GM12891 (cell line): ENCODE results near the gene COL4A2.

Source experiments
- PAX5 ChIP-seq: IDR thresholded peaks from 2 replicates; pipeline ENCODE4 v1.6.1; 2011; ENCODE audit warnings: low read length, moderate library complexity, mild to moderate bottlenecking; ENCODE audit not compliant: insufficient read depth, severe bottlenecking
- POLR2A ChIP-seq: IDR thresholded peaks from 2 replicates; pipeline ENCODE4 v1.6.1; 2011; ENCODE audit warnings: low read depth, low read length, control low read depth
- POLR2AphosphoS5 ChIP-seq: IDR thresholded peaks from 2 replicates; pipeline ENCODE4 v1.6.1; 2011; ENCODE audit warnings: low read depth, low read length, control low read depth
- POU2F2 ChIP-seq: IDR thresholded peaks from 2 replicates; pipeline ENCODE4 v1.6.1; 2011; ENCODE audit warnings: low read depth, mild to moderate bottlenecking, control low read depth, low read length, moderate library complexity
- SPI1 ChIP-seq: IDR thresholded peaks from 2 replicates; pipeline ENCODE4 v1.6.1; 2011; ENCODE audit warnings: low read depth, low read length, control low read depth
- TAF1 ChIP-seq: IDR thresholded peaks from 2 replicates; pipeline ENCODE4 v1.6.1; 2011; ENCODE audit warnings: low read depth, low read length, control low read depth

DNA sequence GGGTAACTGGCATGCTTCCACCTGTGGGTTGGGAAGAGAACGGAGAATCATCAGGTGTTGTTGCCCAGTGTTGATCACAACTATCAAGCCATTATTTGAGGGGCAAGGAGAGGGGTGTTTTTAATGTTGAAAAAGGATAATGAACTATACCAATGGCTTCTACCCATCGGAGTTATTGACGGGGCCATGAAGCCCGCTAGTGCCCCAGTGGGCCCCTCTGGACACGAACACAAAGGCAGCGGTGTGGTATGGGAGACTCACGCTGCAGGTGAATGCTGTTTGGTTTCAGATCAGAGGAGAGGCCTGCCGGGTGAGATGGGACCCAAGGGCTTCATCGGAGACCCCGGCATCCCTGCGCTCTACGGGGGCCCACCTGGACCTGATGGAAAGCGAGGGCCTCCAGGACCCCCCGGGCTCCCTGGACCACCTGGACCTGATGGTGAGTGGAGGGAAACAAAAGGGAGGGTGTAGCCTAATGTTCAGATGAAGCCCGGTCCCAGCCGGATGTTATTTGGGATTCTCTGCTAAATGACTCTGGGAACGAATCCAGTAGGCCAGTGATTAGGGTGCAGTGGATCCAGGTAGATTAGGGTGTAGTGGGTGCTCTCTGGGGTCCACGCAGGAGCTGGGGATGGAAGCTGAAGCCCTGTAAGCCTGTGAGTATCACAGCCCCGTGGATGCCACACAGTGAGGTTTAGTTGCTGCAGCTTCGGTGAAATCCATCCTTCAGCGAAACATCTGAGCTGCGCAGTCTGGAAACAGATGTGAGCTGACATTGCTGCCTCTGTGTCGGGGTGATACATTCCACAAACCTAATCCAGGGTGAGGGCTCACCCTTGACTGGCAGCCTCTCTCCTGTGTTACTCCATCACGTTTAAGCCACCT lies 143.2 kb downstream of the COL4A2 start:
- TF ChIP-seq POLR2AphosphoS5 (no peak), POLR2A (no peak), TAF1 (no peak), POU2F2 (no peak), SPI1 (no peak), PAX5 (no peak)
